Stomach (tissue), 9 donors: ENCODE results near the gene CPXM2. TPM values are rescaled to one million over a fixed set of nuclear protein-coding genes. Genes with fewer than 3 reads are reported as not detected.

Experiments used
- DNase-seq, 2 donors: peaks; one replicate each; pipeline versions ENCODE4 v3.0.0 to v3.0.0-alpha.2; 2013 to 2019
- H3K27ac ChIP-seq, 5 donors: fragments of 200-600 bp in 4 of 5; sonication (generic) in 4 of 5; one replicate each; pipeline ENCODE4 v1.5.1; 2013 to 2019; ENCODE audit warnings: mild to moderate bottlenecking in 1 of 5, moderate library complexity in 1 of 5
- H3K27me3 ChIP-seq, 3 donors: fragments of 200-600 bp; sonication (generic); one replicate each; pipeline ENCODE4 v1.5.1; 2017 to 2019; ENCODE audit warnings: mixed run types in 1 of 3
- H3K36me3 ChIP-seq, 4 donors: fragments of 200-600 bp; sonication (generic); 1 replicate in 3 of 4; 2 replicates in 1 of 4; pipeline ENCODE4 v1.5.1; 2016 to 2019
- H3K4me1 ChIP-seq, 4 donors: fragments of 200-600 bp; sonication (generic); one replicate each; pipeline ENCODE4 v1.5.1; 2016 to 2019
- H3K4me3 ChIP-seq, 4 donors: fragments of 200-600 bp; sonication (generic) in 3 of 4; one replicate each; pipeline ENCODE4 v1.5.1; 2016 to 2019; ENCODE audit warnings: mild to moderate bottlenecking in 1 of 4
- H3K9me3 ChIP-seq, 4 donors: fragments of 200-600 bp; sonication (generic); one replicate each; pipeline ENCODE4 v1.5.1; 2016 to 2019
- CTCF ChIP-seq, 7 experiments: fragments of 450-650 bp in 4 of 7; fragments of 200-600 bp in 3 of 7; sonication (generic) in 3 of 7; IDR thresholded peaks; one replicate each; pipeline ENCODE4 v1.5.1; 2016 to 2019; ENCODE audit warnings: antibody characterized with exemption in 7 of 7, control low read depth in 2 of 7, mild to moderate bottlenecking in 1 of 7
- EP300 ChIP-seq: sonication (generic); formaldehyde crosslinking; IDR thresholded peaks from one replicate; pipeline ENCODE4 v1.6.1; 2017; ENCODE audit warnings: antibody characterized with exemption
- POLR2A ChIP-seq, 4 donors: fragments of 450-650 bp; IDR thresholded peaks; one replicate each; pipeline ENCODE4 v1.6.1; 2016; ENCODE audit warnings: antibody characterized with exemption in 4 of 4, control low read depth in 2 of 4, mild to moderate bottlenecking in 1 of 4, moderate library complexity in 1 of 4
- POLR2AphosphoS5 ChIP-seq, 3 donors: sonication (generic); formaldehyde crosslinking; IDR thresholded peaks; one replicate each; pipeline ENCODE4 v1.6.1; 2016; ENCODE audit warnings: antibody characterized with exemption in 3 of 3
- WGBS, 5 donors: extraction: QIAGEN DNeasy Blood & Tissue Kit in 3 of 5; methylation state at CpG; one replicate each; pipeline versions ENCODE4 v1.1.5 to v1.1.7; 2013 to 2018; 5-methylcytosine and 5-hydroxymethylcytosine counted together
- intact Hi-C: fragments of 100-400 bp; cut with DNase I; formaldehyde crosslinking; loops from one replicate; pipeline ENCODE4 v1.15.1; 2023; ENCODE audit warnings: low total_unique reads
- polyA plus RNA-seq, 3 donors: library from polyadenylated mRNA; stranded (reverse); fragments of 200-250 nt; gene quantifications; one replicate each; pipeline ENCODE4 v1.2.3, GENCODE V29; 2013
- total RNA-seq, 5 donors: library from RNA; depleted of rRNA; stranded (reverse); fragments of >200 nt; gene quantifications; one replicate each; pipeline versions ENCODE4 v1.1.0 to v1.2.3, GENCODE V29; 2014 to 2016
- donor health status: healthy with polysubstance abuse.
- donor health status: Bipolar disorder and iron deficiency.
- donor health status: healthy.

CPXM2 gene
- total and polyA plus RNA-seq, 8 donors: 0.46 to 33.5 (median 9.9) TPM

DNA sequence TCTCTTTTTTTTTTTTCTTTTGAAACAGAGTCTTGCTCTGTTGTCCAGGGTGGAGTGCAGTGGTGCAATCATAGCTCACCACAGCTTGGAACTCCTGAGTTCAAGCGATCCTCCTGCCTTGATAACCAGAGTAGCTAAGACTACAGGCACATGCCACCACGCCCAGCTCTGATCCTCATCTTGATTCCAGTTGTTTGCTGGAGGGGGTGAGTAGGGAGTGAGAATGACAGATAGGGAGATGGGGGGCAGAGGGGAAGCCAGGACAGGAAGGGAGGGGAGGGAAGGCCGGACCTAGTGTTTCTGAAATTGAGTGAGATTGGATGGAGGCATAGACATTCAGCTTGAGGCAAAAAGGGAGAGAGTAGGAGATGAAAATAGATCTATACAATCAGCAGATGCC lies 25.2 kb upstream of the CPXM2 start:
- intact Hi-C loops: no loop called here
- peaks cover 0 to 22% (median 14%) of the 10 kb centered on the region in 4 donors for H3K9me3 ChIP-seq
- H3K27ac ChIP-seq: no peak overlapping the region
- WGBS, 5 donors: 46 to 65% (median 60%) methylated on average over 3 of the region's 3 CpGs
- no peaks in the 10 kb centered on the region for H3K36me3 ChIP-seq
- DNase-seq: no peak
- TF ChIP-seq EP300 (no peak), POLR2AphosphoS5 (IDR thresholded peaks at IDR 0.05) (no peak), POLR2A (IDR thresholded peaks at IDR 0.05) (no peak), CTCF (IDR thresholded peaks at IDR 0.05) (no peak)
- no peak overlapping the region for H3K4me3 ChIP-seq
- H3K4me1 ChIP-seq: peaks cover 0 to 16% (median 8%) of the 10 kb centered on the region in 4 donors
- peaks cover 0 to 5% (median 5%) of the 10 kb centered on the region in 3 donors for H3K27me3 ChIP-seq

DNA sequence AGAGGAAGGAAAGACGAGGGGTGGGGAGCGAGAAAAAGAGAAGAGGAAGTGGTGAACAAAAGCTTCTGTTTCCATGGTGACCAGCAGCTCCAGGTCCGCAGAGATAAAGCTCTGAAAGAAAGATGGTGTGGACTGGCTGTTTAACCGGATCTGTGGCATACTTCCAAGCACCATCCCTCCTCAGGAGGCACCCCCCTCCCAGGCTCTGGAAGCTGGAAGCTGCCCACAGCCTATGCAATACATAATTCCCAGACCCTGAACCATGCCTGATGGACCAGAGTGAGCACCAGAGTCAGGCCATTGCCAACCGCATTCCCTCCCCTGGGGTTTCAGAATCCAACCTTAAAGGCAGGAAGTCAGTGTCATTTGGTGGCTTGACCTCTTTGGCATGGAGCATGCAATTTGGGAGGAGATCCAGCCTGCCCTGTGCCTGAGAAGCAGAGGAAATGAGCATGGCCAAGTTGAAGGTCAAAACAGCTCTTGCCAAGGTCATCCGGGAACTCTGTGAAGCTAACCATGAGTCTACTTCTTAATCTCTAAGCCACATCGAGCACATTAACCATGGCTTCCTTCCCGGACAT lies 22.2 kb upstream of the CPXM2 start:
- Histone ChIP-seq H3K36me3 (no peaks in the 10 kb centered on the region), H3K27ac (peak overlapping the region in 1 of 5 donors; percentile 5), H3K27me3 (peaks cover 0 to 26% (median 5%) of the 10 kb centered on the region in 3 donors), H3K4me3 (no peak overlapping the region), H3K9me3 (peaks cover 0 to 10% (median 6%) of the 10 kb centered on the region in 4 donors), H3K4me1 (peaks cover 0 to 16% (median 8%) of the 10 kb centered on the region in 4 donors)
- peak in 1 of 2 donors; percentile 43 for DNase-seq
- intact Hi-C loops: no loop called here
- TF ChIP-seq POLR2A (IDR thresholded peaks at IDR 0.05) (no peak), EP300 (no peak), POLR2AphosphoS5 (IDR thresholded peaks at IDR 0.05) (peak in 1 of 3 donors; percentile 5), CTCF (IDR thresholded peaks at IDR 0.05) (no peak)
- 28 to 40% (median 38%) methylated on average over 8 of the region's 8 CpGs for WGBS, 5 donors

GRCh38 chr10:123912871-123913270 lies 21.3 kb upstream of the CPXM2 start:
- Histone ChIP-seq H3K27me3 (peaks cover 0 to 33% (median 5%) of the 10 kb centered on the region in 3 donors), H3K27ac (no peak overlapping the region), H3K4me1 (peaks cover 0 to 16% (median 8%) of the 10 kb centered on the region in 4 donors), H3K4me3 (no peak overlapping the region), H3K9me3 (peaks cover 0 to under 1% (median under 1%) of the 10 kb centered on the region in 4 donors), H3K36me3 (no peaks in the 10 kb centered on the region)
- no peak for DNase-seq
- WGBS, 5 donors: 23 to 41% (median 34%) methylated on average over 3 of the region's 3 CpGs
- no peak for TF ChIP-seq EP300
- no peak for TF ChIP-seq CTCF (IDR thresholded peaks at IDR 0.05)
- TF ChIP-seq POLR2AphosphoS5 (IDR thresholded peaks at IDR 0.05): no peak
- TF ChIP-seq POLR2A (IDR thresholded peaks at IDR 0.05): no peak
- intact Hi-C loops: no loop called here

GRCh38 chr10:123912466-123912865 lies 20.9 kb upstream of the CPXM2 start:
- no peak overlapping the region for H3K27ac ChIP-seq
- TF ChIP-seq EP300: no peak
- no peak for TF ChIP-seq POLR2A (IDR thresholded peaks at IDR 0.05)
- no peak for TF ChIP-seq POLR2AphosphoS5 (IDR thresholded peaks at IDR 0.05)
- TF ChIP-seq CTCF (IDR thresholded peaks at IDR 0.05): no peak
- peaks cover 0 to 16% (median 8%) of the 10 kb centered on the region in 4 donors for H3K4me1 ChIP-seq
- peaks cover 0 to 34% (median 5%) of the 10 kb centered on the region in 3 donors for H3K27me3 ChIP-seq
- DNase-seq: no peak
- WGBS, 5 donors: 52 to 71% (median 54%) methylated on average over 3 to 4 of the region's 4 CpGs
- H3K36me3 ChIP-seq: no peaks in the 10 kb centered on the region
- H3K9me3 ChIP-seq: no peaks in the 10 kb centered on the region
- H3K4me3 ChIP-seq: no peak overlapping the region
- intact Hi-C loops: no loop called here
